Mucosa of rectum (tissue), 2 donors: ENCODE measurements around the gene TTLL10.
"Not testable (repeated sequence)": the region's sequence is repeated elsewhere in the genome, so short reads cannot be mapped to it uniquely, and the experiment has no call there.

ENCODE experiments used
- H3K27ac ChIP-seq, 2 donors: one replicate each; pipeline ENCODE4 v1.7.0; 2013; ENCODE audit warnings: inconsistent platforms in 2 of 2, low read depth in 2 of 2, low read length in 2 of 2
- H3K27me3 ChIP-seq, 2 donors: one replicate each; pipeline ENCODE4 v1.7.0; 2013; ENCODE audit warnings: low read length in 2 of 2; ENCODE audit not compliant: control insufficient read depth in 2 of 2, insufficient read depth in 2 of 2
- H3K36me3 ChIP-seq, 2 donors: one replicate each; pipeline ENCODE4 v1.7.0; 2013; ENCODE audit warnings: low read length in 2 of 2; ENCODE audit not compliant: control insufficient read depth in 2 of 2, insufficient read depth in 2 of 2
- H3K4me1 ChIP-seq, 2 donors: one replicate each; pipeline ENCODE4 v1.7.0; 2013; ENCODE audit warnings: low read length in 2 of 2, mild to moderate bottlenecking in 1 of 2; ENCODE audit not compliant: control insufficient read depth in 2 of 2, insufficient read depth in 2 of 2
- H3K4me3 ChIP-seq, 2 donors: one replicate each; pipeline ENCODE4 v1.7.0; 2013; ENCODE audit warnings: low read length in 2 of 2
- H3K9ac ChIP-seq, 2 donors: one replicate each; pipeline ENCODE4 v1.7.0; 2013; ENCODE audit warnings: low read length in 2 of 2, low read depth in 1 of 2, mild to moderate bottlenecking in 1 of 2
- H3K9me3 ChIP-seq, 2 donors: one replicate each; pipeline ENCODE4 v1.7.0; 2013; ENCODE audit warnings: low read length in 2 of 2; ENCODE audit not compliant: control insufficient read depth in 2 of 2
- donor health status: healthy.
- donor health status: Normal muscosa, but diverticular disease.

Gene TTLL10

GRCh38 chr1:1185101-1185765 is 11.6 kb downstream of the TTLL10 start:
- Histone ChIP-seq H3K4me1 (no peaks in the 10 kb centered on the region), H3K9ac (no peak overlapping the region), H3K27me3 (no peaks in the 10 kb centered on the region), H3K4me3 (no peak overlapping the region), H3K27ac (no peak overlapping the region), H3K9me3 (no peaks in the 10 kb centered on the region), H3K36me3 (no peaks in the 10 kb centered on the region)

GRCh38 chr1:1187938-1188337 is 14.3 kb downstream of the TTLL10 start:
- Histone ChIP-seq H3K27me3 (no peaks in the 10 kb centered on the region), H3K4me3 (no peak overlapping the region), H3K36me3 (no peaks in the 10 kb centered on the region)

GRCh38 chr1:1189111-1189510 is 15.4 kb downstream of the TTLL10 start:
- Histone ChIP-seq H3K9ac (no peak overlapping the region), H3K27ac (no peak overlapping the region), H3K36me3 (no peaks in the 10 kb centered on the region), H3K9me3 (no peaks in the 10 kb centered on the region), H3K4me3 (no peak overlapping the region), H3K27me3 (no peaks in the 10 kb centered on the region), H3K4me1 (no peaks in the 10 kb centered on the region)

More at GRCh38 chr1:1187938-1188337, 14.3 kb downstream of the TTLL10 start:
- H3K4me1 ChIP-seq, result no peaks in the 10 kb centered on the region
- no peak overlapping the region for H3K9ac ChIP-seq
- no peak overlapping the region for H3K27ac ChIP-seq
- H3K9me3 ChIP-seq, result no peaks in the 10 kb centered on the region

GRCh38 chr1:1191734-1192133 is 18.1 kb downstream of the TTLL10 start:
- H3K27me3 ChIP-seq, result no peaks in the 10 kb centered on the region
- no peaks in the 10 kb centered on the region for H3K4me1 ChIP-seq
- no peaks in the 10 kb centered on the region for H3K9me3 ChIP-seq
- no peak overlapping the region for H3K4me3 ChIP-seq
- no peaks in the 10 kb centered on the region for H3K36me3 ChIP-seq
- H3K27ac ChIP-seq, result no peak overlapping the region
- H3K9ac ChIP-seq, result no peak overlapping the region

GRCh38 chr1:1194723-1195122 is 21.0 kb downstream of the TTLL10 start:
- H3K36me3 ChIP-seq, result no peaks in the 10 kb centered on the region
- no peaks in the 10 kb centered on the region for H3K4me1 ChIP-seq
- H3K27ac ChIP-seq, result no peak overlapping the region
- H3K9me3 ChIP-seq, result no peaks in the 10 kb centered on the region
- no peak overlapping the region for H3K4me3 ChIP-seq
- peaks cover 0 to 5% of the 10 kb centered on the region in 2 donors for H3K27me3 ChIP-seq
- H3K9ac ChIP-seq, result no peak overlapping the region

- not testable (repeated sequence) for H3K4me1 ChIP-seq, H3K9me3 ChIP-seq, H3K9ac ChIP-seq, H3K36me3 ChIP-seq, H3K27ac ChIP-seq, H3K4me3 ChIP-seq, H3K27me3 ChIP-seq
Measured at GRCh38 chr1:1195726-1196125, 22.0 kb downstream of the TTLL10 start.

GRCh38 chr1:1196431-1197187 is 22.9 kb downstream of the TTLL10 start:
- Histone ChIP-seq H3K4me3 (no peak overlapping the region), H3K27ac (no peak overlapping the region), H3K4me1 (no peaks in the 10 kb centered on the region), H3K27me3 (peaks cover 0 to 5% of the 10 kb centered on the region in 2 donors), H3K9me3 (no peaks in the 10 kb centered on the region), H3K36me3 (no peaks in the 10 kb centered on the region), H3K9ac (no peak overlapping the region)

- no peaks in the 10 kb centered on the region for H3K36me3 ChIP-seq
- H3K27me3 ChIP-seq, result peaks cover 0 to 5% of the 10 kb centered on the region in 2 donors
- no peak overlapping the region for H3K9ac ChIP-seq
- no peaks in the 10 kb centered on the region for H3K9me3 ChIP-seq
- H3K27ac ChIP-seq, result no peak overlapping the region
- no peaks in the 10 kb centered on the region for H3K4me1 ChIP-seq
- H3K4me3 ChIP-seq, result no peak overlapping the region
Measured at GRCh38 chr1:1197188-1197500, 23.5 kb downstream of the TTLL10 start.

GRCh38 chr1:1197551-1198422 is 24.1 kb downstream of the TTLL10 start:
- no peaks in the 10 kb centered on the region for H3K4me1 ChIP-seq
- no peak overlapping the region for H3K9ac ChIP-seq
- no peak overlapping the region for H3K4me3 ChIP-seq
- H3K27me3 ChIP-seq, result peaks cover 0 to 5% of the 10 kb centered on the region in 2 donors
- no peak overlapping the region for H3K27ac ChIP-seq
- no peaks in the 10 kb centered on the region for H3K36me3 ChIP-seq
- H3K9me3 ChIP-seq, result no peaks in the 10 kb centered on the region
